IPS-NIHi7 (cell line): ENCODE data around the gene ZBTB20.

Experiments used
- DNase-seq: peaks from one replicate; pipeline ENCODE4 v3.0.0; 2012; ENCODE audit warnings: mixed read lengths; ENCODE audit errors: extremely low spot score

ZBTB20 gene

GRCh38 chr3:115089481-115089880 lies 57.6 kb downstream of the ZBTB20 start:
- DNase-seq, result no peak

- DNase-seq, result no peak
These were observed 59.6 kb downstream of the ZBTB20 start for GRCh38 chr3:115087512-115087911.

GRCh38 chr3:115086344-115086743 lies 60.7 kb downstream of the ZBTB20 start:
- no peak for DNase-seq

DNA sequence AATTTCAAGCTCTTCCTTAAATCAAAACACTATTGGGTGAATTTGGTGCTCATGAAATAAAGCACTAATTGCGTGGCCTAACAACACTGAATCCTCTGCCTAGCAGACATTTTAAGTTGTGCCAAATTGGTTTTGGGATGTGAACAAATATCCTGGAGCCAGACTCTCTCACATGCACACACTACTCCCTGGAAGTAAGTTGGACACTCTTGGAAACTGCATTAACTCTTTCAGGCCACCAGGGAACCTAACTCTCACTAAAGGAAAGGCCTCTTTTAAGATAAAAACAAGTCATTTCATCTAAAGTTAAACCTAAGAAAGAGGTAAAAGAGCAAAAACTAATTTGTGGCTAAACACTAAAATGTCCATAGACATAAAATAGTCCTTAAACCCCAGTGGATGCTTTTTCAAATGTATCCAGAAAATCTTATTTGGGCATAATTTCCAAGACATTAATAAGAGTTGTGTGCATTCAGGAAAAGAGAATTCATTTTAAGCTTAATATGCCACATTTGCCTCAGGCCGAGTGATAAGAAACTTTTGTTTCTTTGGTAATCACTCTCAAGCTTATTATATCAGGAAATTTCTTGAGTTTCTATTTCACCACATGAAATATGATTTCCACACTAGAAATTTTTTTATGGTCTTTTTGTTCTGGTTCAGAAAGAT lies 61.8 kb downstream of the ZBTB20 start:
- no peak for DNase-seq

DNA sequence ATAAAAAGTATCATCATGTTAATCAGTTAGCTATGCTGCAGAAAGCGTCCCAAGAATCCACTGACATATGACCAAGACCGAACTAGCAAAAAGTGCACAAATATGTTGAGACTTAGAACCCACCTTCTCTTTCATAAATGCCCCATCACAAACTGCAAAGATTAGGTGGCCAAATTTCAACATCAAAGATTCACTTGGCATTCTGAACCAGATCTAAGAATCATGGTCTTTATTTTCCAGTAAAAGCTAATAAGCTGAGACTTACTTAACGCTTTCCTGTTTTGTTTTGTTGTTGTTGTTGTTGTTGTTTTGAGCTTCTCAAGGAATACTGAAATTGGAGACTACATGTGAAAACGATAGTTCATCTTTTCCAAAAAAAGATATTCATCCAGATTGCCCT lies 62.4 kb downstream of the ZBTB20 start:
- no peak for DNase-seq

GRCh38 chr3:115082260-115082659 lies 64.8 kb downstream of the ZBTB20 start:
- no peak for DNase-seq

DNA sequence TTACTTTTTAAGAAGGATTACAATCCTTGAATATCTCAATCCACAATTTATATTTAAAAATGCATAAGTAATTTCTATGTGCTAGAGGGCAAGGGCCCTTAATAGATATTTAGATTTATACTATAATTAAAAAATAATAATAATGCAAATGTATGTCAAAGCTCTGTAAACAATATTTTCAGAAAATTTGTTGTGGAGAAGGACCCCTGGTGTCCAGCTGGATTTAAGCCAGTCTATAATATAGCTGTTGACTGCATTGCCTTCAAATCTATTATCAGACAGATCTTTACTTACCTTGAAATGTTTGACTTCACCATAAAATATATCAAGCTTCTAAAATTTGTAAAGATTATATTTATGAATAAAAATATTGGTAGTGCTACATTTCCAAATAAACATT lies 65.6 kb downstream of the ZBTB20 start:
- DNase-seq, result no peak

DNA sequence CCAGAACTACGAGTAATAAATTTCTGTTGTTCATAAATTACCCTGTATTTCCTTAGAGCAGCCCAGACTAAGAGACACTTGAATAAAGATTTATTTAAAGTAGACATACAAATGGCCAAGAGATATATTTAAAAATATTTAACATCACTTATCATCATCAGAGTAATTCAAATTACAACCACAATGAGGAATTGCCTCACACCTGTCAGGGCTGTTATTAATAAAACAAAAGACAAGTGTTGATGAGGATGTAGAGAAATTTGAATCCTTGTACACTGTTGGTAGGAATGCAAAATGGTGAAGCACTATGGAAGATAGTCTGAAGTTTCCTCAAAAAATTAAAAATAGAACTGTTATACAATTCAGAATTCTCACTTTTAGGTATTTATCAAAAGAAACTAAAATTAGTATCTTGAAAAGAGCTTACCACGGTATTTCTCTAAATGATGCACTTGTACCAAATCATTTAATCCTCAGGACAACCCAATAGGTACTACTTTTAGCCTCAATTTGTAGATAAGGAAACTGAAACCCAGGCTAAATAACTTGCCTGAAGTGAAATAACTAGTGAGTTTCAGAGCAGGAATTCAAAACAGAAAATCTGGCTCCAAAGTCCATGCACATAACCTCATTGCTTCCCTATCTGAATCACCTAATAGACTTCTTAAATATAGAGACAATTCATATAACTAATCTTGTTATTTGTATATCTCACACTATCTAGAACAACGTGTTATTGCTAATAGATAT lies 69.4 kb downstream of the ZBTB20 start:
- no peak for DNase-seq

- no peak for DNase-seq
These were observed 72.6 kb downstream of the ZBTB20 start for GRCh38 chr3:115074502-115074901.

- no peak for DNase-seq
These were observed 74.6 kb downstream of the ZBTB20 start for GRCh38 chr3:115072265-115073021.

DNA sequence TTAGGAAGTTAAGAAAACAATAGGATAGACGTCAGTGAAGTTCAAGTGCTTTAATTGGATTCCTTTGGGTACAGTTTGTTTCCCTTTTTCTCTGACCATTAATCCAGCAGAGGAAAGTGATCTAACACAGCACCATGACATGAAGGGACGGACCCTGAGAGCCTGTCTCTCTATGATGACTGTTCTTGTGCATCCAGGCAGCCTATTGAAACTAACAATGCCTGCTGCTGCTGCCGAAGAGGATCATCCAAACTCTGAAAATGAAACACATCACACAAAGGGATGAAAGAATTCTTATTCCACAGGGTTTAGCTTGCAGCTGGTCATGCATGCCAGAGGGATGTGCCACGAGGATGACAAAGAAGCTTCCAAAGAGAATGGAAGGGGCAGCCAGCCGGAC lies 75.5 kb downstream of the ZBTB20 start:
- no peak for DNase-seq

- DNase-seq, result no peak
These were observed 75.9 kb downstream of the ZBTB20 start for GRCh38 chr3:115071166-115071565.

- DNase-seq, result no peak
These were observed 78.3 kb downstream of the ZBTB20 start for GRCh38 chr3:115068799-115069198.

GRCh38 chr3:115062412-115062956 lies 84.6 kb downstream of the ZBTB20 start:
- DNase-seq, result no peak

GRCh38 chr3:115062009-115062408 lies 85.1 kb downstream of the ZBTB20 start:
- DNase-seq, result no peak

GRCh38 chr3:115052906-115053305 lies 94.2 kb downstream of the ZBTB20 start:
- DNase-seq, result no peak

- DNase-seq, result no peak
These were observed 104.7 kb downstream of the ZBTB20 start for GRCh38 chr3:115042351-115042750.

GRCh38 chr3:115040673-115041286 lies 106.3 kb downstream of the ZBTB20 start:
- peak; percentile 27 for DNase-seq

GRCh38 chr3:115040246-115040645 lies 106.8 kb downstream of the ZBTB20 start:
- DNase-seq, result no peak

- no peak for DNase-seq
These were observed 108.3 kb downstream of the ZBTB20 start for GRCh38 chr3:115038817-115039216.

GRCh38 chr3:115022835-115023398 lies 124.2 kb downstream of the ZBTB20 start:
- no peak for DNase-seq

DNA sequence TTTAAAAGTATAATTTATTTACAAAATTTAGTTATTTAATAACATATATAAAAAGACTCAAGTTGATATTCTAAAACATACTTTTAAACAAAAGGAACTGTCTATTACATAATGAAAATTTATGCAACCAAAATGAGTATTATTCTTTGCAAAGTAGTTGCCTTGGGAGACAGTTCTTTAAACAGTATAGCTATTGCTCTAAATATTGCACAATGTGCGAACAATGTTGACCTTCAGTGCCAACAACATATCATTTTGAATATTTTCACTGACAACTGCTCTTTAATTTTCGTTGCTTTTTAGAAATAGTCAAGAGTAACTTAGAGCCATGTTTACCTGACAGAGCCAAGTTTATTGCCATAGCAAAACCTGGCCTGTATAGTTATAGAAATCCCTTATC lies 124.9 kb downstream of the ZBTB20 start:
- DNase-seq, result no peak
